Measurements from ENCODE around the gene IFT43. TPM values are rescaled to one million over a fixed set of nuclear protein-coding genes. Genes with fewer than 3 reads are reported as not detected.
"Not testable (repeated sequence)": the region's sequence is repeated elsewhere in the genome, so short reads cannot be mapped to it uniquely, and the experiment has no call there.

Gene IFT43
- total RNA-seq, 4 donors from 2014 or later: 8.7 to 18.1 (median 14.2) TPM

DNA sequence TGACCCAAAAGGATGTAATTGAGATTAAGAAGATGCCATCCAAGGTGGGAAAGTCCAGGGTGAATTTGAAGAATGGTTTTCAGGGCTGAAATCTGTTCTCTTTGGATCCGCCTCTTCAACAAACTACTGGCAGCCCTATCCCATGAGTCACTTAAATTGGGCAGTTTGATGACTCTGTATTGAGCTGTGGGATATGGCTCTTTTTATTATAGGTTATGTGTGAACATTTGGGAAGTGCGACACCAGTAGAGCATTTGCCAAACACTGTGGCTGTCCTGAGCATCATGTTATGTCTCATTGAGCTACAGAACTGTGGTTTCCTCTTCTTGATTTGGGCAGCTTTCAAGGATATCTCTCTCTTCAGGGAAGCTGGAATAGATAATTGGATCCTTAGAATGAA is 22.3 kb downstream of the IFT43 start:
- no peaks in the 10 kb centered on the region for H3K27me3 ChIP-seq
- H3K9me3 ChIP-seq: no peaks in the 10 kb centered on the region
- intact Hi-C loops (cut with DNase I; ENCODE audit: low total_unique reads): no loop called here
- DNase-seq: no peak
- no peak overlapping the region for H3K4me3 ChIP-seq
- in situ Hi-C loops (cut with MboI; ENCODE audit: low sequenced_read_pairs in 4 of 4): no loop called here
- no peak overlapping the region for H3K27ac ChIP-seq
- TF ChIP-seq POLR2A (IDR thresholded peaks at IDR 0.05): no peak
- no peak for TF ChIP-seq CTCF (IDR thresholded peaks at IDR 0.05 in 4 of 5, conservative IDR thresholded peaks at IDR 0.05 in 1 of 5)
- peaks cover 0 to 28% of the 10 kb centered on the region in 2 donors for H3K36me3 ChIP-seq
- ATAC-seq: no peak
- H3K4me1 ChIP-seq: peaks cover 12 to 13% of the 10 kb centered on the region in 2 donors

- in situ Hi-C loops (cut with MboI; ENCODE audit: low sequenced_read_pairs in 4 of 4); H3K4me3 ChIP-seq; H3K9me3 ChIP-seq; H3K27me3 ChIP-seq; DNase-seq; intact Hi-C loops (cut with DNase I; ENCODE audit: low total_unique reads); ATAC-seq; H3K27ac ChIP-seq: not testable (repeated sequence)
- H3K36me3 ChIP-seq: peaks cover 0 to 15% of the 10 kb centered on the region in 2 donors
- H3K4me1 ChIP-seq: peaks cover 14 to 16% of the 10 kb centered on the region in 2 donors
Observed at GRCh38 chr14:76009627-76010026, 24.1 kb downstream of the IFT43 start.

DNA sequence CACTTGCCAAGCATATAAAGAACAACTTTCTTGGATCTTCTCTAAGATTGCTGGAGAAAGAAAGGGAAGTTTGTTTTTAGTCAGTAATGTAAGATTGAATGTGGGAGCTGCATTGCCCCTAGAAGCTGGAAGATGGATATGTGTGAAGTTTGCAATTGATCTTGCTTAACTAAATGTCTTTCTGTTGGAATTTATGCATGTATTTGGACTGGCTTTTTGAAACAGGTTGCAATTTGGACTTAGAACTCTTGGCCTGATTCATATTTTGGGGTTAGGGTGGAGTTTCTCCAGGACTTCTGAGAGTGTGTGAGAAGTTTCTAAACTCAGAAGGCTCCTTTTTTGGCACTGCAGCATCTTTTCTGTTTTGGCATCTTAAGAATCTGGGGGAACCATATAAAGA is 26.4 kb downstream of the IFT43 start:
- H3K9me3 ChIP-seq: no peaks in the 10 kb centered on the region
- DNase-seq (no peak), ATAC-seq (no peak)
- TF ChIP-seq POLR2A (IDR thresholded peaks at IDR 0.05) (no peak), CTCF (IDR thresholded peaks at IDR 0.05 in 4 of 5, conservative IDR thresholded peaks at IDR 0.05 in 1 of 5) (no peak)
- peak overlapping the region in 1 of 4 donors; percentile 2 for H3K27ac ChIP-seq
- H3K27me3 ChIP-seq: no peaks in the 10 kb centered on the region
- in situ Hi-C loops (cut with MboI; ENCODE audit: low sequenced_read_pairs in 4 of 4): no loop called here
- intact Hi-C loops (cut with DNase I; ENCODE audit: low total_unique reads): no loop called here
- peaks cover 14 to 16% of the 10 kb centered on the region in 2 donors for H3K4me1 ChIP-seq
- H3K36me3 ChIP-seq: no peaks in the 10 kb centered on the region
- H3K4me3 ChIP-seq: no peak overlapping the region

- in situ Hi-C loops (cut with MboI; ENCODE audit: low sequenced_read_pairs in 4 of 4) (no loop called here), intact Hi-C loops (cut with DNase I; ENCODE audit: low total_unique reads) (no loop called here)
- TF ChIP-seq CTCF (IDR thresholded peaks at IDR 0.05 in 4 of 5, conservative IDR thresholded peaks at IDR 0.05 in 1 of 5) (no peak), POLR2A (IDR thresholded peaks at IDR 0.05) (no peak)
- no peak overlapping the region for H3K4me3 ChIP-seq
- ATAC-seq: peak; percentile 23 to 64
- H3K4me1 ChIP-seq: peaks cover 14 to 16% of the 10 kb centered on the region in 2 donors
- H3K27me3 ChIP-seq: no peaks in the 10 kb centered on the region
- H3K9me3 ChIP-seq: no peaks in the 10 kb centered on the region
- H3K36me3 ChIP-seq: no peaks in the 10 kb centered on the region
- no peak for DNase-seq
- peak overlapping the region; percentile 2 to 54 (median 42) for H3K27ac ChIP-seq
Observed at GRCh38 chr14:76012354-76012753, 26.8 kb downstream of the IFT43 start.

DNA sequence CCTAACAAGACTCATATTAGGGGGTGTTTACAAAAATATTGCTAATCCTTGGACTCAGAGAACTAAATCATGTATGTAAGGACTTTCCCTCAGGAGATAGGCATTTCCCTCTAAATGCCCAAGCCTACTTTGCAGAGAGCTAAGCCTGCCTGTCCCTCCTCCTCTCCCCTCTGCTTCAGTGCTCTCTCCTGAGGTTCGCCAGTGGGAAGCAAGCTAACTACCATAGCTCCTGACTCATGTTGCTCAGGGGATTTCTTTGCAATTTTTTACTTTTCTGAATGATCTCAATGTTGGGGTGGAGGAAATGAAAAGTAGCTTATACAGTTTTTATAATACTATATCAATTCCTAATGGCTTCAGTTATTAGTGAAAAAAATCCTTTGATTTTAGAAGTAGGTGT is 29.6 kb downstream of the IFT43 start:
- TF ChIP-seq CTCF (IDR thresholded peaks at IDR 0.05 in 4 of 5, conservative IDR thresholded peaks at IDR 0.05 in 1 of 5) (no peak), POLR2A (IDR thresholded peaks at IDR 0.05) (no peak)
- no peaks in the 10 kb centered on the region for H3K9me3 ChIP-seq
- intact Hi-C loops (cut with DNase I; ENCODE audit: low total_unique reads): no loop called here
- H3K27me3 ChIP-seq: no peaks in the 10 kb centered on the region
- ATAC-seq (no peak), DNase-seq (no peak)
- H3K36me3 ChIP-seq: peaks cover 0 to 4% of the 10 kb centered on the region in 2 donors
- no peak overlapping the region for H3K4me3 ChIP-seq
- H3K4me1 ChIP-seq: peaks cover 14 to 16% of the 10 kb centered on the region in 2 donors
- in situ Hi-C loops (cut with MboI; ENCODE audit: low sequenced_read_pairs in 4 of 4): no loop called here
- no peak overlapping the region for H3K27ac ChIP-seq

All from gastrocnemius medialis (tissue), 4 donors.